Astrocyte (in vitro differentiated cells and primary cell): Measurements from ENCODE around the gene NCOA4.

ENCODE experiments used
- EZH2 ChIP-seq: IDR thresholded peaks from 2 replicates; pipeline ENCODE4 v1.6.1; 2012; ENCODE audit warnings: mild to moderate bottlenecking, low read length, inconsistent platforms; ENCODE audit not compliant: insufficient read depth
- TF ChIP-seq, protein P1 (sequence below): IDR thresholded peaks from 2 replicates; pipeline ENCODE4 v1.5.1; 2011; ENCODE audit warnings: low read depth, mild to moderate bottlenecking, inconsistent platforms, low read length, moderate library complexity; ENCODE audit not compliant: insufficient read depth

- TF ChIP-seq, protein P1, sequence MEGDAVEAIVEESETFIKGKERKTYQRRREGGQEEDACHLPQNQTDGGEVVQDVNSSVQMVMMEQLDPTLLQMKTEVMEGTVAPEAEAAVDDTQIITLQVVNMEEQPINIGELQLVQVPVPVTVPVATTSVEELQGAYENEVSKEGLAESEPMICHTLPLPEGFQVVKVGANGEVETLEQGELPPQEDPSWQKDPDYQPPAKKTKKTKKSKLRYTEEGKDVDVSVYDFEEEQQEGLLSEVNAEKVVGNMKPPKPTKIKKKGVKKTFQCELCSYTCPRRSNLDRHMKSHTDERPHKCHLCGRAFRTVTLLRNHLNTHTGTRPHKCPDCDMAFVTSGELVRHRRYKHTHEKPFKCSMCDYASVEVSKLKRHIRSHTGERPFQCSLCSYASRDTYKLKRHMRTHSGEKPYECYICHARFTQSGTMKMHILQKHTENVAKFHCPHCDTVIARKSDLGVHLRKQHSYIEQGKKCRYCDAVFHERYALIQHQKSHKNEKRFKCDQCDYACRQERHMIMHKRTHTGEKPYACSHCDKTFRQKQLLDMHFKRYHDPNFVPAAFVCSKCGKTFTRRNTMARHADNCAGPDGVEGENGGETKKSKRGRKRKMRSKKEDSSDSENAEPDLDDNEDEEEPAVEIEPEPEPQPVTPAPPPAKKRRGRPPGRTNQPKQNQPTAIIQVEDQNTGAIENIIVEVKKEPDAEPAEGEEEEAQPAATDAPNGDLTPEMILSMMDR = no peak
- no peak for TF ChIP-seq EZH2
These were observed 12.7 kb downstream of the NCOA4 start for GRCh38 chr10:46017733-46018132.
